ENCODE data around the gene BCL3.

Gene BCL3

DNA sequence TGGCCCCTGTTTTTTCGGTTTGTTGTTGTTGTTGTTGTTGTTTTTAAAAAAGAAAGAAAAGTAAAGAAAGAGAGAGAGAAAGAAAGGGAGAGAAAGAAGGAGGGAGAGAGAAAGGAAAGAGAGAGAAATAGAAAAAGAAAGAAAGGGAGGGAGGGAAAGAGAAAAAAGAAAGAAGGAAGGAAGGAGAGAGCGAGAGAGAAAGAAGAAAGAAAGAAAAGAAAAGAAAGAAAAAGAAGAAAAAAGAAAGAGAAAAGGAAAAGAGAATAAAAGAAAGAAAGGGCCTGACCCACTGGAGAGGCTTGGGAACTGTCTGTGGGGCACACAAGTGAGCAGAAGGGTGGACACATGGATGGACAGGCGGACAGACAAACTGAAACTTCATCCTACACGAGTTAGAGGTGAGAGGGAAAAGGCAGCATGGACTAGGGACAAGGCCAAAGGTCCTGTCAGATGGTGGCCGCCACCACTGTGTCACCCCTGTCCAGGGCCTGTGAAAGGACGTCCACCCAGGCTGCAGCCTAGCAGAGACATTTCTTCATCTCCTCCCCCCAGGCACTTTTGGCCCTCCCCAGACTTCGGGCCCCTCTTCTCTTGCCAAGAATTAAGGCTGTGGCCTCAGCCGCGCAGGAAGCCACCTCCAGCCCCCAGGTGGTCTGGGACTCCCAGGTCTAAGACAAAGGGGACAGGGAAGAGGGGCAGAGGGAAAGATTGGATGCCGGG lies 51.3 kb downstream of the BCL3 start:
- FAIRE-seq, result no peak

DNA sequence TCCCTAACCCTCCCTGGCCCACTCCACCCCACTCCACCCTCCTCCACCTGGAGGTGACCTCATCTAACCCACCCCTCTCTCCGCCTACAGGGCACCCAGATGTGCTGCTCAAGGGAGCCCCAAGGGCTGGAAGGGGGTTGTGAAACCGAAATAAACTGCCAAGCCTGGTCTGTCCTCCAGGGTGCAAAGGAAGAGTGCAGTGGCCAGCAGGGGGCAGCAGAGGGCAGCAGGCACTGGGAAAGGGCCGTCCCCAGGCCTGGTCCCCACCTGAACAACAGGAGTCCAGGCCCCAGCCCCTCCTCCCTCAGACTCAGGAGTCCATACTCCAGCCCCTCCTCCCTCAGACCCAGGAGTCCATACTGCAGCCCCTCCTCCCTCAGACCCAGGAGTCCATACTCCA lies 52.0 kb downstream of the BCL3 start:
- no peak for FAIRE-seq

DNA sequence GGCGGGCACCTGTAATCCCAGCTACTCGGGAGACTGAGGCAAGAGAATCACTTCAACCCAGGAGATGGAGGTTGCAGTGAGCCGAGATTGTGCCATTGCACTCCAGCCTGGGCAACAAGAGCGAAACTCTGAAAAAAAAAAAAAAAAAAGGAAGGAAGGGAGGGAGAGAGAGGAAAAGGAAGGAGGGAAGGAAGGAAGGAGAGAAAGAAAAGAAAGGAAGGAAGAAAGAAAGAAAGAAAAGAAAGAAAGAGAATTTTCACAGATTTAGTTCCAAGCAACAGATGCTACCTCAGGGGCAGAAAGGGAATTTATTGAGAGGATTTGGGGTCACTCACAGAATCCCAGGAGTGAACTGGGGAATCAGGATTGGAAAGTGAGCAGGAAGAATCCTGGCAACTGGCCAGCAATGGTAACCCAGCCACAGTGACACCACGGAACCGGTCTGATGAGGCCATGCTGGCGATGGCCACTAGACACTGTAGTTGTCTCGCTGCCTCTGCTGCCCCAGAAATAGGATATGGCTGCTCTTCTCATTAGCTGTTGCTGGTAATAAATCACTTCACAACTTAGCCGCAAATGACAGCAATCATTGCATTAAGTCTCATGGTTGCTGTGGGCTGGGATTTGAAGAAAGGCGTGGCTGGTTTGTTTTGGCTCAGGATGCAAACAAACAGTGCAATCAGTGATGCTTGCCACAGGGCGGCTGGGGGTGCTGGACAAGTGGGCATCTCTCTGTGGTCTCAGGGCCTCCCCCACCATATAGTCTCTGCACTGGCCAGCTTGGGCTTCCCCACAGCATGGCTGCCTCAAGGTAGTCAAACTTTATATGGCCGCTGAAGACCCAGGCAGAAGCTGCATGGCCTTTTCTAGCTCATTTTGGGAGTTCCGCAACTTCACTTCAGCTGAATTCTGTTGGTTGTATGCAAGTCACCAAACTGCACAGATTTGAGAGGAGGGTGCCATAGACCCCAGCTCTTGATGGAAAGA lies 55.2 kb downstream of the BCL3 start:
- no peak for FAIRE-seq

DNA sequence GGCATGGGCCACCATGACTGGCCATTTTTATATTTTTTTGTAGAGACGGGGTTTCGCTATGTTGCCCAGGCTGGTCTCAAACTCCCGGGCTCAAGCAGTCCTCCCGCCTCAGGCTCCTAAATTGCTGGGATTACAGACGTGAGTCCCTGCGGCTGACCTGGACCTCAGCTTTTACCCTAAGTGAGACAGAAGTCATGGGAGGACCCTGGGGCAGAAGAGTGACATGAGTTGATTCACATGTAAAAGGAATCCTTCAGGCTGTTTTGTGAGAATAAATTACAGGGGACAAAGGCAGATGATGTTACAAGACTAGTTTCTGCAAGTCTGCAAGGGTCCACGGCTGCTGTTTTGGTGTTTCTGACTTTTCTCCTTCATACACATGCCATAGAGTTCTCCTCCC lies 57.8 kb downstream of the BCL3 start:
- no peak for FAIRE-seq

DNA sequence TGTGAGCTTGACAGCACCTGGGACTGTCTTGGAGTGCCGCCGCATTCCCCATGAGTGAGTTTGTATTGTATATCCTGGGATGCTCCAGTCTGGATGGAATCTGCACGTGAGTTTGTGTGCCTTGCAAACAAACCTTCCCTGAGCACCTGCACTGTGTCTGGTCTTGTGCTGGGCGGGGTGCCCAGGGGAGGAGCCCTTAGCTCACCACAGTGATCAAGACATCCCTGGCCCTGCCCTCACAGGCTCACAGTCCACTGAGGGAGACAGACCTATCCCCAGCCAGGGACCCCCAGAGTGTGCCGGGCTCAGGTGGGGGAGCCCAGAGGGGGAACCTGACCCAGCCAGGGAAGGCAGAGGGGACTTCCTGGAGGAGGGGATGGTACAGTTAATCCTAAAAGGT lies 58.7 kb downstream of the BCL3 start:
- no peak for FAIRE-seq

DNA sequence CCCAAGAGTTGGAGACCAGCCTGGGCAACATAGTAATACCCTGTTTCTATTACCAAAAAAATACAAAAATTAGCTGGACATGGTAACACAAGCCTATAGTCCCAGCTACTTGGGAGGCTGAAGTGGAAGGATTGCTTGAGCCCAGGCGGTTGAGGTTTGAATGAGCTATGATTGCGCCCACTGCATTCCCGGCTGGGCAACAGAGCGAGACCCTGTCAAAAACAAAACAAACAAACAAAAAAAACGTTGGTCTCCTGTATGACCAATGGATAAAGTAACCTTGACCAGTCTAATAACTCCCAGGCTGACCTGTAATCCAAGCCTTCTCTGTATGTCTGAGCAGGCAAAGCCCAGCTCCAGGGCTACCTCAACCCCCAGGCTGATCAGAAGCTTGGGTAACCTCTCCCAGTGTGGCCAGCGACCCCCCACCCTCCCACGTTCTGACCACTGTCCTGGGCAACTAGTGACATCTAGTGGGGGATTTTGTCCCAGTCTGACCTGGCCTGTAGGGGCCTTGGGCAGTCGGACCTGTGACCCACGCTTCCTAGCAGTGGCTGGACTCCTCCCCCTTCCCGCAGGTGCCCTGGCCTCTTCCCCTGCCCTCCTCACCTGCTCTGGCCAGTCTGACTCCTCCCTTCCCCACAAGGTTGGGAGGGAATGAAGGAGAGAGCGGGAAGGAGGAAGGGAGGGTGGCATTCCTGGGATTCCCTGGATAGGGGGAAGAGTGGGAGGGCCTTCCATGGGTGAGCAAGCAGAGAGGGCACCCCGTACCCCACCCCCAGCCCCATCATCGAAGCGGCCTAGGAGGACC lies 59.3 kb downstream of the BCL3 start:
- FAIRE-seq, result no peak

DNA sequence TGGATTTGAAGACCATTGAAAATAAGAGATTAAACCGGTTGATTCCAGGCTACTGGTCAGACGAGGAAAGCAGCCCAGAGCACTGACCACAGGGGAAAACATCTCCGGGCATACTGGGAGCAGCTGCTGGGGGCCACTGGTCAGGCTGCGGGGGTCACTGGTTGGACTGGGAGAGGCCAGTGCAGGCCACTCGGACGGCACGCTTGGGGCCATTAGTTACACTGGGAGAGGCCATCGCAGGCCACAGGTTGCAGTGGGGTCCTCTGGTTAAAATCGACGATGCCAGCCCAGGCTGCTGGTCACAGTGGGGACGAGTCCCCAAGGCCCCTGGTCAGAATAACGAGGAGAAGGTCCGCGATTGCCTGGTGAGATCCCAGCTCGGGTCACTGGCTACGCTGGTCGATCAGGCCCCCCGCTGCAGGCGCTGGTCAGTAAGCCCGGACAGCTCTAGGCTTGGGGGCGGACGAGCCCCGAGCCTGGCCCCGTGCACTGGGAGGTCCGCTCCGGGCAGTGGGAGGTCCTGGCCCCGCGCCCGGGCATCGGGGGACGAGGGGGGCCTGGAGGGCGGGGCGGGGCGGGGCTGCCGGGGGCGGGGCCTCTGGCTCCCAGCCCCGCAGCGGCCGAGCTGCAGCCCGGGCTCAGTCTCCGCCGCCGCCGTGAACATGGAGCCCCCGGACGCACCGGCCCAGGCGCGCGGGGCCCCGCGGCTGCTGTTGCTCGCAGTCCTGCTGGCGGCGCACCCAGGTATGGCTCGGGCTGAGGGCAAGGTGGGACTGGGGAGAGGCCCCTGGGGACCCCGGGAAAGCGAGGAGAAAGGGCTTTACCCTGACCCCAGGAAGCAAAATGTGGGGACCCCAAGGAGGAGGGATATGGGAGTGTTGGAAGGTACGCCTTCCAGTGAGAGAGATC lies 60.2 kb downstream of the BCL3 start, which contains the start of gene BCAM:
BCAM (plus strand) TSS at position 641 of the 909 bp plus-strand sequence; CDS start at position 663, 22 bp downstream.
- FAIRE-seq, result no peak

Measured in colon (tissue), 2 donors.